PC-9 (cell line): Measurements from ENCODE around the gene CC2D1A. TPM values are rescaled to one million over a fixed set of nuclear protein-coding genes. Genes with fewer than 3 reads are reported as not detected.

ENCODE experiments used
- BruUV-seq: library from RNA; stranded (reverse); fragments of 400-500 nt; replicated peaks from 2 replicates; lab custom pipeline; 2021; lab: Mats Ljungman, UMichigan
- CTCF ChIA-PET: fragments of 300-600 bp; sonication (Branson Sonifier 250); formaldehyde crosslinking; loops from one replicate; lab custom pipeline; 2022; ENCODE audit warnings: antibody characterized with exemption; lab: Charles Lee
- POLR2A ChIA-PET: fragments of 300-600 bp; sonication (Branson Sonifier 250); formaldehyde crosslinking; loops from one replicate; lab custom pipeline; 2022; ENCODE audit warnings: antibody characterized with exemption; ENCODE audit not compliant: unreplicated experiment; lab: Charles Lee
- DNase-seq, 2 experiments: peaks; one replicate each; pipeline versions ENCODE4 v3.0.0 to v3.0.0-alpha.2; 2015 to 2022; ENCODE audit warnings: mixed read lengths in 1 of 2
- H2AFZ ChIP-seq: fragments of 200-600 bp; sonication (generic); 2 replicates; pipeline ENCODE4 v1.8.1; 2017; ENCODE audit warnings: antibody characterized with exemption
- H3F3A ChIP-seq: fragments of 200-600 bp; sonication (generic); 2 replicates; pipeline ENCODE4 v1.8.1; 2017; ENCODE audit warnings: antibody characterized with exemption, mild to moderate bottlenecking, low read depth; ENCODE audit not compliant: insufficient read depth
- H3K27ac ChIP-seq: fragments of 200-600 bp; sonication (generic); 2 replicates; pipeline ENCODE4 v1.6.1; 2016; ENCODE audit warnings: mixed run types
- H3K27me3 ChIP-seq: fragments of 200-600 bp; sonication (generic); 2 replicates; pipeline ENCODE4 v1.6.1; 2016; ENCODE audit warnings: low read depth, mixed run types; ENCODE audit not compliant: insufficient read depth
- H3K36me3 ChIP-seq: fragments of 200-600 bp; sonication (generic); 2 replicates; pipeline ENCODE4 v1.6.1; 2016; ENCODE audit warnings: low read depth, mixed run types
- H3K4me1 ChIP-seq: fragments of 200-600 bp; sonication (generic); replicated peaks from 2 replicates; pipeline ENCODE4 v1.6.1; 2016; ENCODE audit warnings: mixed run types; ENCODE audit not compliant: insufficient read depth
- H3K4me2 ChIP-seq: fragments of 200-600 bp; sonication (generic); 2 replicates; pipeline ENCODE4 v1.6.1; 2017; ENCODE audit warnings: mixed run types
- H3K4me3 ChIP-seq: fragments of 200-600 bp; sonication (generic); 2 replicates; pipeline ENCODE4 v1.6.1; 2016; ENCODE audit warnings: mixed run types
- H3K79me2 ChIP-seq: fragments of 200-600 bp; sonication (generic); 2 replicates; pipeline ENCODE4 v1.6.1; 2017; ENCODE audit warnings: low read depth, mixed run types
- H3K9me2 ChIP-seq: fragments of 200-600 bp; sonication (generic); 2 replicates; pipeline ENCODE4 v1.8.1; 2017; ENCODE audit warnings: mild to moderate bottlenecking; ENCODE audit not compliant: insufficient read depth
- H3K9me3 ChIP-seq: fragments of 200-600 bp; sonication (generic); 2 replicates; pipeline ENCODE4 v1.8.1; 2016; ENCODE audit warnings: low read depth; ENCODE audit not compliant: insufficient read depth
- H4K20me1 ChIP-seq: fragments of 200-600 bp; sonication (generic); 2 replicates; pipeline ENCODE4 v1.8.1; 2017; ENCODE audit not compliant: insufficient read depth
- EZH2 ChIP-seq: fragments of 200-600 bp; sonication (generic); IDR thresholded peaks from 2 replicates; pipeline ENCODE4 v1.8.0; 2017; ENCODE audit warnings: antibody characterized with exemption, low read depth
- intact Hi-C: fragments of 100-400 bp; cut with micrococcal nuclease; formaldehyde crosslinking; loops from one replicate; pipeline ENCODE4 v1.10.0; 2022; ENCODE audit not compliant: unreplicated experiment
- total RNA-seq: library from RNA; stranded (reverse); gene quantifications from 2 replicates; pipeline ENCODE4 v1.2.3, GENCODE V29; 2021
- TF ChIP-seq, protein P1 (sequence below): fragments of 200-600 bp; sonication (generic); conservative IDR thresholded peaks from 2 replicates; pipeline ENCODE4 v1.6.1; 2017; ENCODE audit warnings: mixed run types, antibody characterized with exemption, mild to moderate bottlenecking, moderate library complexity

CC2D1A gene
- total RNA-seq, 1 experiment from 2014 or later: 55.1 TPM

DNA sequence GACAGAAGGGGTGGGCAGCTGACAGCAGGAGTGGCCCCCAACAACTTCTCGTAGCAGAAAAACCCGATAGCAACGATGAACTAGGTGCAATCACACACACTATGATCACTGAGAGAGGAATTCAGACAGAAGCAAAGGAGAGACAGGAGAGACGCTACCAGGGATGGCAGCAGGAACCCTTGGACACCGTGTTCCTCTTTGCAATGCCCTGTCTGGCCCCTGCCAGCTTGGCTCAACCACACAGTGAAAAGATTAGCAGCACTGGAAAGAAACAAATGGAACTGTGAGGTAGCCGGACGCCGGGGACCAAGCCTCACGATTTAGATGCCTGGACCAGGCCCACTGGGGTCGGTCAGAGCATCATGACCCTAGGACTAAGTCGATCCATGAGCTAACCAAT, 69.9 kb downstream of the CC2D1A start:
- no peak for DNase-seq
- no peak overlapping the region for H3K4me3 ChIP-seq
- no peak overlapping the region for H2AFZ ChIP-seq
- H3K4me1 ChIP-seq: no peaks in the 10 kb centered on the region
- BruUV-seq: no TSS peak
- ChIA-PET CTCF (interaction anchor here (0.5 kb wide), 1 partner anchor 479 kb away, joined by 5 read pairs; no protein-coding TSS in a partner anchor), POLR2A (no interaction called here)
- H3K27ac ChIP-seq: no peak overlapping the region
- H3K9me2 ChIP-seq: no peaks in the 10 kb centered on the region
- TF ChIP-seq, protein P1, sequence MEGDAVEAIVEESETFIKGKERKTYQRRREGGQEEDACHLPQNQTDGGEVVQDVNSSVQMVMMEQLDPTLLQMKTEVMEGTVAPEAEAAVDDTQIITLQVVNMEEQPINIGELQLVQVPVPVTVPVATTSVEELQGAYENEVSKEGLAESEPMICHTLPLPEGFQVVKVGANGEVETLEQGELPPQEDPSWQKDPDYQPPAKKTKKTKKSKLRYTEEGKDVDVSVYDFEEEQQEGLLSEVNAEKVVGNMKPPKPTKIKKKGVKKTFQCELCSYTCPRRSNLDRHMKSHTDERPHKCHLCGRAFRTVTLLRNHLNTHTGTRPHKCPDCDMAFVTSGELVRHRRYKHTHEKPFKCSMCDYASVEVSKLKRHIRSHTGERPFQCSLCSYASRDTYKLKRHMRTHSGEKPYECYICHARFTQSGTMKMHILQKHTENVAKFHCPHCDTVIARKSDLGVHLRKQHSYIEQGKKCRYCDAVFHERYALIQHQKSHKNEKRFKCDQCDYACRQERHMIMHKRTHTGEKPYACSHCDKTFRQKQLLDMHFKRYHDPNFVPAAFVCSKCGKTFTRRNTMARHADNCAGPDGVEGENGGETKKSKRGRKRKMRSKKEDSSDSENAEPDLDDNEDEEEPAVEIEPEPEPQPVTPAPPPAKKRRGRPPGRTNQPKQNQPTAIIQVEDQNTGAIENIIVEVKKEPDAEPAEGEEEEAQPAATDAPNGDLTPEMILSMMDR: no peak
- no peak for TF ChIP-seq EZH2
- H3F3A ChIP-seq: peaks cover 22% of the 10 kb centered on the region
- H4K20me1 ChIP-seq: no peaks in the 10 kb centered on the region
- H3K4me2 ChIP-seq: no peak overlapping the region
- intact Hi-C loops: no loop called here
- H3K9me3 ChIP-seq: no peaks in the 10 kb centered on the region
- no peaks in the 10 kb centered on the region for H3K36me3 ChIP-seq
- no peaks in the 10 kb centered on the region for H3K27me3 ChIP-seq
- H3K79me2 ChIP-seq: no peaks in the 10 kb centered on the region

DNA sequence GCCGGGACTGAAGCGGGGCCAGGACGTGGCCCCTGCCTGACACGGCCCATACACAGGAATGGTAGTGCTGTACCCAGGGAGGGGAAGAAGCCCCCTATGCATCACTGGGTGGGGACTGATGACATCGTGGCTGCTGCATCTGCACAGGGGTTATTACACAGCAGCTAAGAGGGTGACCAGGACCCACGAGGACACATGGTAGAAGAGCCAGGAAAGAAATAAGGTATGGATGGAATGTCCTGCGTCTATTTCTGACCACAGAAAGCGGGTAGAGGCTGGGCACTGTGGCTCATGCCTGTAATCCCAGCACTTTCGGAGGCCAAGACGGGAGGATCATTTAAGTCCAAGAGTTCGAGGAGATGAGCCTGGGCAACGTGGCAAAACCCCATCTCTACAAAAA, 70.4 kb downstream of the CC2D1A start:
- intact Hi-C loops: no loop called here
- POLR2A ChIA-PET: no interaction called here

DNA sequence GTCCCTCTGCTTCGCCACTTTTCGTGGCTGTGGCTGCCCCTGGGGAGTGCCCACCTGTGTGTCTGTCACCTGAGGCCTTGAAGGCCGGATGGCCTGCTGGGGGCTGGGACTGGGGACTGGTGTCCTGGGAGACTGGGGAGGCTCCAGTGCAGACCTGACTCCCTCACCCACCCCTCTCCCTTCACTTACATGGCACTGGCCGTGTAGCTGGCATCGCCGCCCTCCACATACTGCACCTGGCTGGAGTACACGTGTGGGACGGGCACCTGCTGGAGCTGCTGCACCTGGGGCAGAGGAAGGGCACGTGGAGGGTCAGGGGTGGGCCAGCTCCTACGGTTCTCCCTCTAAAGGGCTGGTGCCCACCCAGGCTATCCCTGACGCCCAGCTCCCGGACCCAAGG, 71.8 kb downstream of the CC2D1A start:
- intact Hi-C loops: no loop called here
- TF ChIP-seq, protein P1: no peak
- no peak for TF ChIP-seq EZH2

More for the DNA sequence above, 70.4 kb downstream of the CC2D1A start:
- H3K9me2 ChIP-seq: no peaks in the 10 kb centered on the region
- peaks cover 16% of the 10 kb centered on the region for H3F3A ChIP-seq
- no peaks in the 10 kb centered on the region for H3K79me2 ChIP-seq
- no peaks in the 10 kb centered on the region for H4K20me1 ChIP-seq
- no peaks in the 10 kb centered on the region for H3K36me3 ChIP-seq
- DNase-seq: no peak
- no peaks in the 10 kb centered on the region for H3K27me3 ChIP-seq
- H2AFZ ChIP-seq: no peak overlapping the region
- BruUV-seq: no TSS peak
- H3K4me3 ChIP-seq: no peak overlapping the region
- TF ChIP-seq EZH2: no peak
- TF ChIP-seq, protein P1: no peak
- H3K27ac ChIP-seq: no peak overlapping the region
- H3K4me1 ChIP-seq: no peaks in the 10 kb centered on the region
- CTCF ChIA-PET: no interaction called here
- H3K9me3 ChIP-seq: no peaks in the 10 kb centered on the region
- no peak overlapping the region for H3K4me2 ChIP-seq

More for the DNA sequence above, 71.8 kb downstream of the CC2D1A start:
- Histone ChIP-seq H3F3A (peaks cover 16% of the 10 kb centered on the region), H4K20me1 (no peaks in the 10 kb centered on the region), H3K4me2 (no peak overlapping the region), H3K9me2 (no peaks in the 10 kb centered on the region), H3K4me1 (no peaks in the 10 kb centered on the region), H2AFZ (no peak overlapping the region), H3K9me3 (no peaks in the 10 kb centered on the region), H3K27ac (no peak overlapping the region), H3K79me2 (no peaks in the 10 kb centered on the region), H3K36me3 (no peaks in the 10 kb centered on the region), H3K4me3 (no peak overlapping the region), H3K27me3 (no peaks in the 10 kb centered on the region)
- BruUV-seq: no TSS peak
- no peak for DNase-seq
- CTCF ChIA-PET: no interaction called here
- POLR2A ChIA-PET: interaction anchor here (0.7 kb wide), 1 partner anchor 51 kb away, joined by 3 read pairs; no protein-coding TSS in a partner anchor
